GM19023 (cell line): ENCODE measurements around the gene ZSWIM2.
"Not testable (repeated sequence)": the region's sequence is repeated elsewhere in the genome, so short reads cannot be mapped to it uniquely, and the experiment has no call there.

Source experiments
- ATAC-seq: cut with Tn5 transposase; IDR thresholded peaks from one replicate; pipeline ENCODE4 v1.9.1; 2021; ENCODE audit warnings: mild to moderate bottlenecking, moderate library complexity; ENCODE audit not compliant: unreplicated experiment

The ZSWIM2 gene

GRCh38 chr2:186852508-186852907 is 3.5 kb upstream of the ZSWIM2 start:
- no peak for ATAC-seq

- ATAC-seq: no peak
These were observed 6.6 kb downstream of the ZSWIM2 start for GRCh38 chr2:186842373-186842772.

GRCh38 chr2:186841940-186842339 is 7.0 kb downstream of the ZSWIM2 start:
- no peak for ATAC-seq

- no peak for ATAC-seq
These were observed 13.3 kb downstream of the ZSWIM2 start for GRCh38 chr2:186835628-186836027.

- ATAC-seq: no peak
These were observed 21.0 kb downstream of the ZSWIM2 start for GRCh38 chr2:186827862-186828492.

- no peak for ATAC-seq
These were observed 21.6 kb downstream of the ZSWIM2 start for GRCh38 chr2:186827411-186827810.

- no peak for ATAC-seq
These were observed 26.6 kb downstream of the ZSWIM2 start for GRCh38 chr2:186822323-186822722.

- no peak for ATAC-seq
These were observed 28.7 kb downstream of the ZSWIM2 start for GRCh38 chr2:186820303-186820702.

- not testable (repeated sequence) for ATAC-seq
These were observed 37.2 kb downstream of the ZSWIM2 start for GRCh38 chr2:186811760-186812159.

- ATAC-seq: no peak
These were observed 42.4 kb downstream of the ZSWIM2 start for GRCh38 chr2:186806591-186806990.

GRCh38 chr2:186798604-186799003 is 50.4 kb downstream of the ZSWIM2 start:
- not testable (repeated sequence) for ATAC-seq

GRCh38 chr2:186784930-186785329 is 64.0 kb downstream of the ZSWIM2 start:
- no peak for ATAC-seq

- no peak for ATAC-seq
These were observed 65.7 kb downstream of the ZSWIM2 start for GRCh38 chr2:186783254-186783653.

GRCh38 chr2:186780701-186781316 is 68.2 kb downstream of the ZSWIM2 start:
- no peak for ATAC-seq
